ENCODE data around the gene ZNRF1. TPM values are rescaled to one million over a fixed set of nuclear protein-coding genes. Genes with fewer than 3 reads are reported as not detected.

ZNRF1 gene
- total and polyA plus RNA-seq, 2 of the 8 experiments (the other 6 are each of a cell fraction or from before 2014, with no cell fraction given) = 33.5 to 52.9 TPM

DNA sequence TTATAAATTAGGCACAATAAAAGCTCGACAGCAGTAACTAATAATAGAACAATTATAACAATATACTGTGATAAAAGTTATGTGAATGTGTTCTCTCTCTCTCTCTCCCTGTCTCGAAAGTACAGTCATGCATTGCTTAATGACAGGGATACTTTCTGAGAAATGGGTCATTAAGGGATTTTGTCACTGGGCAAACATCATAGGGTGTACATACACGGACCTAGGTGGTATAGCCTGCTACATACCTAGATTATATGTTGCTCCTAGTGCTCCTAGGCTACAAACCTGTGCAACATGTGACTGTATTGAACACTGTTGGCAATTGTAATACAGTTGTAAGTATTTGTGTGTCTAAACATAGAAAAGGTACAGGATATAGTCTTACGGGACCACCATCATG, 6.9 kb downstream of the ZNRF1 start:
- peaks cover 2 to 11% (median 5%) of the 10 kb centered on the region in 4 experiments; a peak in 5 of 7 replicates for H3K4me1 ChIP-seq (replicated peaks in 1 of 4; ENCODE audit: control insufficient read depth in 3 of 4, insufficient read depth in 4 of 4, low read length in 3 of 4)
- H3K27me3 ChIP-seq (replicated peaks in 1 of 4; ENCODE audit: control insufficient read depth in 3 of 4, extremely low read depth in 1 of 4, insufficient read depth in 3 of 4, low read length in 3 of 4) = no peaks in the 10 kb centered on the region
- no peaks in the 10 kb centered on the region for H3K36me3 ChIP-seq (ENCODE audit: control insufficient read depth in 2 of 4, insufficient read depth in 4 of 4, low read length in 3 of 4)
- TF ChIP-seq RNF2 (IDR thresholded peaks at IDR 0.05; ENCODE audit: borderline replicate concordance, low read depth, low read length, missing control alignments, poor library complexity, severe bottlenecking) (no peak), POLR2AphosphoS5 (IDR thresholded peaks at IDR 0.05; ENCODE audit: low read depth, low read length) (no peak), BACH1 (IDR thresholded peaks at IDR 0.05; ENCODE audit: low read length) (no peak), SP4 (IDR thresholded peaks at IDR 0.05; ENCODE audit: low read length) (no peak), RBBP5 (IDR thresholded peaks at IDR 0.05; ENCODE audit: borderline replicate concordance, low read depth, low read length) (no peak), SIRT6 (IDR thresholded peaks at IDR 0.05; ENCODE audit: low read length) (no peak), GABPA (IDR thresholded peaks at IDR 0.05; ENCODE audit: borderline replicate concordance, insufficient read depth, low read length) (no peak), SIN3A (conservative IDR thresholded peaks at IDR 0.05 in 1 of 2, IDR thresholded peaks at IDR 0.05 in 1 of 2; ENCODE audit: low read depth in 1 of 2, low read length in 2 of 2) (no peak), CREB1 (IDR thresholded peaks at IDR 0.05) (no peak), SP1 (IDR thresholded peaks at IDR 0.05; ENCODE audit: low read depth, low read length) (no peak), GTF2F1 (IDR thresholded peaks at IDR 0.05; ENCODE audit: borderline replicate concordance, low read depth, low read length) (no peak), NRF1 (IDR thresholded peaks at IDR 0.05; ENCODE audit: low read depth, low read length) (no peak), CHD2 (IDR thresholded peaks at IDR 0.05; ENCODE audit: low read length) (no peak), MAX (IDR thresholded peaks at IDR 0.05) (no peak), JUN (IDR thresholded peaks at IDR 0.05; ENCODE audit: low read depth, low read length) (no peak)
- H3K23me2 ChIP-seq (ENCODE audit: low read depth, low read length) = no peaks in the 10 kb centered on the region; the same call in 1 of the 2 replicates
- CTCF ChIA-PET (ENCODE audit: partially characterized antibody) = interaction anchor here (1.1 to 6.0 kb wide), 7 partner anchors 14 to 117 kb away, joined by 3 to 44 read pairs (median 5); no protein-coding TSS in a partner anchor
- no peak overlapping the region for H3K4me2 ChIP-seq (ENCODE audit: insufficient read depth in 1 of 2, low read depth in 2 of 2, low read length in 2 of 2)
- no peak overlapping the region for H2BK15ac ChIP-seq (ENCODE audit: low read length)
- H4K20me1 ChIP-seq (replicated peaks in 1 of 2; ENCODE audit: control insufficient read depth in 1 of 2, insufficient read depth in 2 of 2, low read length in 2 of 2) = peaks cover 10 to 26% of the 10 kb centered on the region in 2 experiments
- FAIRE-seq (no peak), DNase-seq (ENCODE audit: low read depth in 1 of 2, low spot score in 2 of 2) (no peak)
- H4K5ac ChIP-seq (ENCODE audit: insufficient read length, low read depth, low read length) = no peak overlapping the region
- H2BK20ac ChIP-seq (ENCODE audit: low read length) = no peak overlapping the region
- no peak overlapping the region for H3K23ac ChIP-seq (ENCODE audit: insufficient read length)
- no peak overlapping the region for H2BK120ac ChIP-seq (replicated peaks; ENCODE audit: low read depth, low read length)
- no peak overlapping the region for H3K27ac ChIP-seq (ENCODE audit: low read depth, low read length)
- H3K56ac ChIP-seq (replicated peaks; ENCODE audit: insufficient read length, low read depth, low read length) = no peak overlapping the region
- H2AK5ac ChIP-seq (ENCODE audit: low read depth, low read length) = no peak overlapping the region
- no peaks in the 10 kb centered on the region for H3K9me3 ChIP-seq (ENCODE audit: insufficient read depth in 2 of 2, low read depth in 1 of 2, low read length in 1 of 2)
- H3K4ac ChIP-seq (replicated peaks; ENCODE audit: insufficient read length, low read depth, low read length) = no peak overlapping the region
- no peak overlapping the region for H3K9ac ChIP-seq (replicated peaks in 1 of 4; ENCODE audit: extremely low read depth in 1 of 4, low read depth in 3 of 4, low read length in 3 of 4)
- H4K8ac ChIP-seq (ENCODE audit: extremely low read depth, insufficient read depth, low read length) = no peak overlapping the region
- H4K91ac ChIP-seq (replicated peaks; ENCODE audit: insufficient read length, low read length) = no peak overlapping the region
- H3K79me1 ChIP-seq (ENCODE audit: low read depth, low read length) = peaks cover 13% of the 10 kb centered on the region
- no peak overlapping the region for H2BK12ac ChIP-seq (ENCODE audit: low read depth, low read length)
- H2BK5ac ChIP-seq (ENCODE audit: low read depth, low read length) = no peak overlapping the region
- H3K4me3 ChIP-seq (ENCODE audit: extremely low read depth in 1 of 4, insufficient read depth in 2 of 4, low read depth in 3 of 4, low read length in 4 of 4) = no peak overlapping the region
- WGBS, 2 experiments (ENCODE audit: extremely low coverage in 1 of 2, insufficient coverage in 1 of 2, insufficient read length in 1 of 2, insufficient replicate concordance in 2 of 2, low coverage in 1 of 2, low lambda C conversion rate in 2 of 2, missing lambda C conversion rate in 1 of 2) = 93% methylated on average over 4 of the region's 4 CpGs; no CpG with 5 or more reads in 1 of the 2 experiments
- POLR2A ChIA-PET (ENCODE audit: partially characterized antibody) = interaction anchor here (1.3 to 1.7 kb wide), 2 partner anchors 13 to 106 kb away, joined by 3 to 5 read pairs; no protein-coding TSS in a partner anchor
- peaks cover 36 to 100% of the 10 kb centered on the region in 2 experiments for H3K79me2 ChIP-seq (ENCODE audit: control insufficient read depth in 1 of 2, insufficient read depth in 2 of 2, low read length in 2 of 2)
- no peak overlapping the region for H3K18ac ChIP-seq (ENCODE audit: extremely low read depth, low read length)
- H3K14ac ChIP-seq (ENCODE audit: insufficient read length) = no peak overlapping the region
- no peak overlapping the region for H2AFZ ChIP-seq (ENCODE audit: low read length)

Measured in H1 (cell line).